SK-N-SH (cell line): ENCODE measurements around the gene GRK5. TPM values are rescaled to one million over a fixed set of nuclear protein-coding genes. Genes with fewer than 3 reads are reported as not detected.

Experiments used
- CTCF ChIA-PET: fragments of 300-600, 350-600 bp; formaldehyde crosslinking; extraction: SDS; loops from one replicate; lab custom pipeline; 2021; lab: Yijun Ruan, JAX
- POLR2A ChIA-PET: fragments of 350-600 bp; sonication (Branson Sonifier 250); formaldehyde crosslinking; extraction: SDS; loops from one replicate; lab custom pipeline; 2020; ENCODE audit warnings: antibody characterized with exemption, inconsistent platforms; lab: Yijun Ruan, JAX
- DNase-seq: peaks from one replicate; pipeline ENCODE4 v3.0.0; 2012
- H2AFZ ChIP-seq: fragments of 200-600 bp; sonication (generic); 2 replicates; pipeline ENCODE4 v1.8.1; 2016; ENCODE audit warnings: antibody characterized with exemption, mild to moderate bottlenecking, low read depth
- H3F3A ChIP-seq: fragments of 200-600 bp; sonication (generic); replicated peaks from 2 replicates; pipeline ENCODE3; 2016; ENCODE audit warnings: antibody characterized with exemption, mild to moderate bottlenecking; ENCODE audit not compliant: insufficient read depth
- H3K27ac ChIP-seq, 2 experiments: fragments of 200-500 bp in 1 of 2; fragments of 200-600 bp in 1 of 2; sonication (Bioruptor generic) in 1 of 2; sonication (generic), shearing (Covaris generic) in 1 of 2; 2 replicates each; pipeline versions ENCODE4 v1.5.1 to v1.6.1; 2014 to 2016; ENCODE audit warnings: low read depth in 2 of 2, inconsistent platforms in 1 of 2, low read length in 1 of 2, mild to moderate bottlenecking in 1 of 2, mixed read lengths in 1 of 2
- H3K27me3 ChIP-seq: fragments of 200-600 bp; sonication (generic), shearing (Covaris generic); 2 replicates; pipeline ENCODE4 v1.6.1; 2016; ENCODE audit warnings: mixed run types; ENCODE audit not compliant: insufficient read depth
- H3K36me3 ChIP-seq, 2 experiments: fragments of 200-500 bp in 1 of 2; fragments of 200-600 bp in 1 of 2; sonication (Bioruptor generic) in 1 of 2; sonication (generic) in 1 of 2; replicated peaks in 1 of 2; 2 replicates each; pipeline versions ENCODE3 to v1.5.1; 2014 to 2016; ENCODE audit warnings: low read length in 1 of 2, mild to moderate bottlenecking in 1 of 2; ENCODE audit not compliant: insufficient read depth in 2 of 2, control insufficient read depth in 1 of 2
- H3K4me1 ChIP-seq, 2 experiments: fragments of 200-500 bp in 1 of 2; fragments of 200-600 bp in 1 of 2; sonication (Bioruptor generic) in 1 of 2; sonication (generic), shearing (Covaris generic) in 1 of 2; 2 replicates each; pipeline versions ENCODE4 v1.5.1 to v1.6.1; 2014 to 2016; ENCODE audit warnings: low read depth in 1 of 2, low read length in 1 of 2, mixed run types in 1 of 2; ENCODE audit not compliant: insufficient read depth in 2 of 2, control insufficient read depth in 1 of 2
- H3K4me2 ChIP-seq: fragments of 200-600 bp; sonication (generic), shearing (Covaris generic); 2 replicates; pipeline ENCODE4 v1.6.1; 2017; ENCODE audit warnings: mixed run types
- H3K4me3 ChIP-seq, 2 experiments: fragments of 200-500 bp in 1 of 2; fragments of 200-600 bp in 1 of 2; sonication (Bioruptor generic) in 1 of 2; sonication (generic), shearing (Covaris generic) in 1 of 2; 2 replicates each; pipeline versions ENCODE4 v1.5.1 to v1.8.1; 2014 to 2016; ENCODE audit warnings: low read depth in 2 of 2, inconsistent platforms in 1 of 2, low read length in 1 of 2, mild to moderate bottlenecking in 1 of 2, mixed read lengths in 1 of 2, moderate library complexity in 1 of 2
- H3K79me2 ChIP-seq: fragments of 200-600 bp; sonication (generic); 2 replicates; pipeline ENCODE4 v1.8.1; 2017; ENCODE audit warnings: mild to moderate bottlenecking; ENCODE audit not compliant: insufficient read depth
- H3K9ac ChIP-seq: fragments of 200-600 bp; sonication (generic); 2 replicates; pipeline ENCODE4 v1.6.1; 2017; ENCODE audit warnings: mixed run types
- H3K9me2 ChIP-seq: fragments of 200-600 bp; sonication (generic); 2 replicates; pipeline ENCODE4 v1.6.1; 2017; ENCODE audit warnings: mixed run types
- H3K9me3 ChIP-seq: fragments of 200-600 bp; sonication (generic); 2 replicates; pipeline ENCODE4 v1.6.1; 2017; ENCODE audit warnings: mixed run types, mild to moderate bottlenecking, moderate library complexity
- H4K20me1 ChIP-seq: fragments of 200-600 bp; sonication (generic); 2 replicates; pipeline ENCODE4 v1.6.1; 2017; ENCODE audit warnings: mild to moderate bottlenecking, mixed run types; ENCODE audit not compliant: insufficient read depth
- ELF1 ChIP-seq: IDR thresholded peaks from 2 replicates; pipeline ENCODE4 v1.4.0; 2012
- EP300 ChIP-seq, 2 experiments: IDR thresholded peaks; 2 replicates each; pipeline versions ENCODE4 v1.4.0 to v1.6.1; 2012; ENCODE audit warnings: borderline replicate concordance in 1 of 2, low read depth in 1 of 2, low read length in 1 of 2
- FOSL2 ChIP-seq: IDR thresholded peaks from 2 replicates; pipeline ENCODE4 v1.4.0; 2012; ENCODE audit warnings: low read depth, mild to moderate bottlenecking, moderate library complexity, borderline replicate concordance
- FOXJ3 ChIP-seq: sonication (generic); formaldehyde crosslinking; IDR thresholded peaks from 2 replicates; pipeline ENCODE4 v1.5.1; 2020; ENCODE audit warnings: mild to moderate bottlenecking, missing genetic modification reagents
- GABPA ChIP-seq: IDR thresholded peaks from 2 replicates; pipeline ENCODE4 v1.4.0; 2012; ENCODE audit warnings: low read depth, mild to moderate bottlenecking
- MEF2A ChIP-seq: IDR thresholded peaks from 2 replicates; pipeline ENCODE4 v1.4.0; 2012; ENCODE audit warnings: low read depth, borderline replicate concordance
- RCOR1 ChIP-seq: fragments of 150-350 bp; IDR thresholded peaks from 2 replicates; pipeline ENCODE4 v1.6.1; 2017; ENCODE audit warnings: antibody characterized with exemption, low read length
- TCF12 ChIP-seq: IDR thresholded peaks from 2 replicates; pipeline ENCODE4 v1.4.0; 2012
- TEAD4 ChIP-seq: IDR thresholded peaks from 2 replicates; pipeline ENCODE4 v1.4.0; 2012; ENCODE audit warnings: mild to moderate bottlenecking, borderline replicate concordance; ENCODE audit not compliant: insufficient read depth
- YY1 ChIP-seq: IDR thresholded peaks from 2 replicates; pipeline ENCODE4 v1.4.0; 2012; ENCODE audit warnings: low read depth, mild to moderate bottlenecking
- WGBS: methylation state at CpG from one replicate; pipeline ENCODE4 v1.1.6; 2017; ENCODE audit warnings: low lambda C conversion rate; 5-methylcytosine and 5-hydroxymethylcytosine counted together
- polyA plus RNA-seq, 3 experiments: library from polyadenylated mRNA; depleted of rRNA; stranded (reverse); fragments of >200 nt; gene quantifications; 2 replicates each; pipeline ENCODE4 v1.2.3, GENCODE V29; 2012
- TF ChIP-seq, protein P1 (sequence below): IDR thresholded peaks from 2 replicates; pipeline ENCODE4 v1.6.1; 2012; ENCODE audit warnings: mild to moderate bottlenecking, low read depth, low read length, moderate library complexity
- TF ChIP-seq, protein P2 (sequence below): fragments of 150-350 bp; IDR thresholded peaks from 2 replicates; pipeline ENCODE4 v1.6.1; 2016; ENCODE audit warnings: mild to moderate bottlenecking, low read depth, low read length
- TF ChIP-seq, protein P3 (sequence below): IDR thresholded peaks from 2 replicates; pipeline ENCODE4 v1.4.0; 2012; ENCODE audit warnings: low read depth, borderline replicate concordance
- TF ChIP-seq, protein P4 (sequence below): IDR thresholded peaks from 2 replicates; pipeline ENCODE4 v1.4.0; 2012; ENCODE audit warnings: low read depth

GRK5 gene
- polyA plus RNA-seq, 1 of the 3 experiments (the other 2 are of a cell fraction), result 12.1 TPM

DNA sequence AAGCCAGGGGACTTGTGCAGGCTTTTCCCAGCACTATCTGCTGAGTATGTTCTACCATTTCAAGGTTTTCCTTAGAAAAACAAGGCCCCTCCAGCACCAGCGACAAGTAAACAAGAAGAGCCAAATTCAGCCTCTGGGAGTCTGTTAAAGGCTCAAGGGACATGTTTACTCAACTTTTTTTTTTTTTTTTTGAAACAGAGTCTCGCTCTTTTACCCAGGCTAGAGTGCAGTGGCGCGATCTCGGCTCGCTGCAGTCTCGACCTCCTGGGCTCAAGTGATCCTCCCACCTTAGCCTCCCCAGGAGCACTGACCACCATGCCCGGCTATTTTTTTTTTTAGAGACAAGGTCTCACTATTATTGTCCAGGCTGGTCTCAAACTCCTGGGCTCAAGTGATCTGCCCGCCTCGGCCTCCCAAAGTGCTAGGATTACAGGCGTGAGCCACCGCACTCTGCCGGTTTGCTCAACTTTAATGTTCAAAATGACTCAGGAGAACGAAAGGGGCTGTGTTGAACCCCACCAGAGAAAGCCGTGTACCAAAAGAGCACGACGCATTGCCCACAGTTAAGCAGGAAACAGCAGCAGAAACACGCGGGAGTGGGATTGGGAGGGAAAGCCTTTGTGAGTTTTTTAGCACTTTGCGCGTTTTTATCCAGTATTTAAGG, 29.5 kb upstream of the GRK5 start:
- Histone ChIP-seq H3K27ac (peak overlapping the region; percentile 82 to 98), H3K9me2 (no peaks in the 10 kb centered on the region), H3K4me2 (peak overlapping the region; percentile 97), H3K9ac (peak overlapping the region; percentile 92), H3K27me3 (no peaks in the 10 kb centered on the region), H4K20me1 (no peaks in the 10 kb centered on the region), H3K4me3 (peak overlapping the region; percentile 81 to 97), H2AFZ (peak overlapping the region; percentile 85), H3K9me3 (no peaks in the 10 kb centered on the region), H3K79me2 (peaks cover 50% of the 10 kb centered on the region), H3K36me3 (peaks cover 20 to 27% of the 10 kb centered on the region in 2 experiments), H3K4me1 (peaks cover 8 to 18% of the 10 kb centered on the region in 2 experiments; a peak in 3 of 4 replicates), H3F3A (no peaks in the 10 kb centered on the region)
- TF ChIP-seq MEF2A (no peak), FOXJ3 (CRISPR knock-in tag) (no peak), TCF12 (no peak), YY1 (no peak)
- TF ChIP-seq, protein P1, sequence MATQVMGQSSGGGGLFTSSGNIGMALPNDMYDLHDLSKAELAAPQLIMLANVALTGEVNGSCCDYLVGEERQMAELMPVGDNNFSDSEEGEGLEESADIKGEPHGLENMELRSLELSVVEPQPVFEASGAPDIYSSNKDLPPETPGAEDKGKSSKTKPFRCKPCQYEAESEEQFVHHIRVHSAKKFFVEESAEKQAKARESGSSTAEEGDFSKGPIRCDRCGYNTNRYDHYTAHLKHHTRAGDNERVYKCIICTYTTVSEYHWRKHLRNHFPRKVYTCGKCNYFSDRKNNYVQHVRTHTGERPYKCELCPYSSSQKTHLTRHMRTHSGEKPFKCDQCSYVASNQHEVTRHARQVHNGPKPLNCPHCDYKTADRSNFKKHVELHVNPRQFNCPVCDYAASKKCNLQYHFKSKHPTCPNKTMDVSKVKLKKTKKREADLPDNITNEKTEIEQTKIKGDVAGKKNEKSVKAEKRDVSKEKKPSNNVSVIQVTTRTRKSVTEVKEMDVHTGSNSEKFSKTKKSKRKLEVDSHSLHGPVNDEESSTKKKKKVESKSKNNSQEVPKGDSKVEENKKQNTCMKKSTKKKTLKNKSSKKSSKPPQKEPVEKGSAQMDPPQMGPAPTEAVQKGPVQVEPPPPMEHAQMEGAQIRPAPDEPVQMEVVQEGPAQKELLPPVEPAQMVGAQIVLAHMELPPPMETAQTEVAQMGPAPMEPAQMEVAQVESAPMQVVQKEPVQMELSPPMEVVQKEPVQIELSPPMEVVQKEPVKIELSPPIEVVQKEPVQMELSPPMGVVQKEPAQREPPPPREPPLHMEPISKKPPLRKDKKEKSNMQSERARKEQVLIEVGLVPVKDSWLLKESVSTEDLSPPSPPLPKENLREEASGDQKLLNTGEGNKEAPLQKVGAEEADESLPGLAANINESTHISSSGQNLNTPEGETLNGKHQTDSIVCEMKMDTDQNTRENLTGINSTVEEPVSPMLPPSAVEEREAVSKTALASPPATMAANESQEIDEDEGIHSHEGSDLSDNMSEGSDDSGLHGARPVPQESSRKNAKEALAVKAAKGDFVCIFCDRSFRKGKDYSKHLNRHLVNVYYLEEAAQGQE, result no peak
- TF ChIP-seq, protein P2, sequence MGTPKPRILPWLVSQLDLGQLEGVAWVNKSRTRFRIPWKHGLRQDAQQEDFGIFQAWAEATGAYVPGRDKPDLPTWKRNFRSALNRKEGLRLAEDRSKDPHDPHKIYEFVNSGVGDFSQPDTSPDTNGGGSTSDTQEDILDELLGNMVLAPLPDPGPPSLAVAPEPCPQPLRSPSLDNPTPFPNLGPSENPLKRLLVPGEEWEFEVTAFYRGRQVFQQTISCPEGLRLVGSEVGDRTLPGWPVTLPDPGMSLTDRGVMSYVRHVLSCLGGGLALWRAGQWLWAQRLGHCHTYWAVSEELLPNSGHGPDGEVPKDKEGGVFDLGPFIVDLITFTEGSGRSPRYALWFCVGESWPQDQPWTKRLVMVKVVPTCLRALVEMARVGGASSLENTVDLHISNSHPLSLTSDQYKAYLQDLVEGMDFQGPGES, result no peak
- DNase-seq, result no peak
- ChIA-PET POLR2A (no interaction called here), CTCF (no interaction called here)
- WGBS, result 18% methylated on average over 21 of the region's 21 CpGs

DNA sequence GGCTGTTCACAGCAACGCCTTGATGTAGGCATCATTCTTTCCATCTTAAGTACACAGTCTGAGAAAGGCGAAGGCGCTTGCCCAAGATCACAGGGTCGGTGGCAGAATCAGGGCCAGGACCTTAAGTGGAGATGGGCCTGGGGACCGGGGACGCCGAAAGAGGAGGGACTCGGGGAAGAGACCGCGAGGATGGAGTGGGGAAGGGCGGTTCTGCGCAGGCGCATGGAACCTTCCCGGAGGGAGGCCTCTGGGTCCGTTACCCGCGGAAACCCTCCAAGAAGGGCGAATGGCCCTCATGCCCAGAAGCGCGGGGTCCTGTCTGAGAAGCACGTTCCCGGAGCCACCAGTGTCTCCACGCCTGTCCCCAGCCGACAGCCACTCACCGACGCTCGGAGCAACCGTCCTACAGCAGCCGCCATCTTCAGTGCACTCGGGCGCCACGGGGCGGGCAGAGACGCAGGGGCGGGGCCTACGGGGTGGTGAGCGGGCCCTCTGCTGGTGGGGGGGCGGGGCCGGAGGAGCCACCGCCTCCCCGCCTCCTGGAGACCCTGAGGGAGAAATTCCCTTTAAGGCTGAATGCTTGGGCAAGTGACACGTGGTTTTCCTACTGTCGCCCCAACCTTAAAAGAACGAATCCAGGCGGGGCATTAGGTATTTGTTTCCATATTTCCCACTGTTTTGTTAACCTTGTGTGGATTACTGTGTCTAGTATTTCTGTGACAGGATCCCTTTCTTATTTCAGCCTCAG, 28.8 kb upstream of the GRK5 start, which contains the start of gene PRDX3:
PRDX3 (minus strand) TSS at position 441 of the 748 bp plus-strand sequence; CDS start at position 419, 22 bp downstream.
- peak within 1 kb of the TSS; percentile 81 to 97 for H3K4me3 ChIP-seq
- peak; percentile 97 for DNase-seq
- no peaks in the 10 kb centered on the region for H4K20me1 ChIP-seq
- H3K9me3 ChIP-seq, result no peaks in the 10 kb centered on the region
- peak within 1 kb of the TSS; percentile 97 for H3K4me2 ChIP-seq
- WGBS, result 0% methylated on average over 23 of the region's 45 CpGs
- H2AFZ ChIP-seq, result peak within 1 kb of the TSS; percentile 96
- H3K27ac ChIP-seq, result peak within 1 kb of the TSS; percentile 82 to 98
- H3K36me3 ChIP-seq, result peaks cover 20% of the 10 kb centered on the region in 2 experiments
- H3K27me3 ChIP-seq, result no peaks in the 10 kb centered on the region
- peak within 1 kb of the TSS; percentile 92 for H3K9ac ChIP-seq
- peaks cover 8 to 18% of the 10 kb centered on the region in 2 experiments; a peak in 3 of 4 replicates for H3K4me1 ChIP-seq
- POLR2A ChIA-PET, result interaction anchor here (0.8 to 1.5 kb wide), 3 partner anchors 13 to 34 kb away, joined by 3 to 4 read pairs (median 3); partner anchors contain the start of gene SFXN4
- H3F3A ChIP-seq, result no peaks in the 10 kb centered on the region
- H3K9me2 ChIP-seq, result no peaks in the 10 kb centered on the region
- CTCF ChIA-PET, result interaction anchor here (2.8 kb wide), 1 partner anchor 21 kb away, joined by 12 read pairs; no protein-coding TSS in a partner anchor
- peaks cover 49% of the 10 kb centered on the region for H3K79me2 ChIP-seq
- TF ChIP-seq, protein P3, sequence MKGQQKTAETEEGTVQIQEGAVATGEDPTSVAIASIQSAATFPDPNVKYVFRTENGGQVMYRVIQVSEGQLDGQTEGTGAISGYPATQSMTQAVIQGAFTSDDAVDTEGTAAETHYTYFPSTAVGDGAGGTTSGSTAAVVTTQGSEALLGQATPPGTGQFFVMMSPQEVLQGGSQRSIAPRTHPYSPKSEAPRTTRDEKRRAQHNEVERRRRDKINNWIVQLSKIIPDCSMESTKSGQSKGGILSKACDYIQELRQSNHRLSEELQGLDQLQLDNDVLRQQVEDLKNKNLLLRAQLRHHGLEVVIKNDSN, result peak; percentile 59; the same call in 1 of the 2 replicates
- TF ChIP-seq, protein P1, result peak; percentile 72; the same call in 1 of the 2 replicates
- TF ChIP-seq, protein P4, sequence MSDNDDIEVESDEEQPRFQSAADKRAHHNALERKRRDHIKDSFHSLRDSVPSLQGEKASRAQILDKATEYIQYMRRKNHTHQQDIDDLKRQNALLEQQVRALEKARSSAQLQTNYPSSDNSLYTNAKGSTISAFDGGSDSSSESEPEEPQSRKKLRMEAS, result peak; percentile 24; the same call in 1 of the 2 replicates
- no peak for TF ChIP-seq MEF2A
- no peak; the same call in 1 of the 2 replicates for TF ChIP-seq ELF1
- no peak; the same call in 1 of the 2 replicates for TF ChIP-seq FOXJ3 (CRISPR knock-in tag)
- no peak for TF ChIP-seq EP300 (IDR thresholded peaks at IDR 0.05; ENCODE audit: borderline replicate concordance in 1 of 2, low read depth in 1 of 2, low read length in 1 of 2)
- peak; percentile 26; the same call in 1 of the 2 replicates for TF ChIP-seq RCOR1
- no peak for TF ChIP-seq TEAD4
- TF ChIP-seq TCF12, result no peak
- peak; percentile 54; the same call in 1 of the 2 replicates for TF ChIP-seq GABPA
- no peak for TF ChIP-seq FOSL2
